ENCODE measurements around the gene STX8.

GRCh38 chr17:9236286-9237052, 339.2 kb downstream of the STX8 start:
- TF ChIP-seq EZH2 (IDR thresholded peaks at IDR 0.05) (no peak), POLR2A (IDR thresholded peaks at IDR 0.05; ENCODE audit: borderline replicate concordance, extremely low read depth, insufficient read depth, insufficient read length) (no peak), TCF7L2 (IDR thresholded peaks at IDR 0.05; ENCODE audit: borderline replicate concordance, extremely low read depth, insufficient read depth, insufficient read length) (no peak), CEBPB (IDR thresholded peaks at IDR 0.05; ENCODE audit: low read depth) (no peak), POLR2AphosphoS5 (IDR thresholded peaks at IDR 0.05; ENCODE audit: low read depth, low read length) (no peak), REST (IDR thresholded peaks at IDR 0.05; ENCODE audit: low read depth) (no peak), CTCF (IDR thresholded peaks at IDR 0.05 in 2 of 3, conservative IDR thresholded peaks at IDR 0.05 in 1 of 3; ENCODE audit: borderline replicate concordance in 1 of 3, insufficient read depth in 1 of 3, low read depth in 2 of 3, low read length in 2 of 3) (no peak), CBX3 (IDR thresholded peaks at IDR 0.05; ENCODE audit: low read depth) (no peak), EGR1 (IDR thresholded peaks at IDR 0.05; ENCODE audit: low read depth) (no peak), ZFX (IDR thresholded peaks at IDR 0.05) (no peak), EZH2phosphoT487 (IDR thresholded peaks at IDR 0.05; ENCODE audit: borderline replicate concordance) (no peak), ZBTB33 (IDR thresholded peaks at IDR 0.05; ENCODE audit: extremely low read depth, insufficient replicate concordance, low read length) (no peak)
